ENCODE results near the gene KAT7.

KAT7 gene

GRCh38 chr17:49873926-49874325 lies 85.4 kb downstream of the KAT7 start:
- no peak overlapping the region for H3K4me3 ChIP-seq (ENCODE audit: low read depth, low read length)
- TF ChIP-seq CTCF (IDR thresholded peaks at IDR 0.05; ENCODE audit: control insufficient read depth, extremely low read depth, insufficient read depth), result no peak
- DNase-seq (ENCODE audit: low read depth), result no peak

DNA sequence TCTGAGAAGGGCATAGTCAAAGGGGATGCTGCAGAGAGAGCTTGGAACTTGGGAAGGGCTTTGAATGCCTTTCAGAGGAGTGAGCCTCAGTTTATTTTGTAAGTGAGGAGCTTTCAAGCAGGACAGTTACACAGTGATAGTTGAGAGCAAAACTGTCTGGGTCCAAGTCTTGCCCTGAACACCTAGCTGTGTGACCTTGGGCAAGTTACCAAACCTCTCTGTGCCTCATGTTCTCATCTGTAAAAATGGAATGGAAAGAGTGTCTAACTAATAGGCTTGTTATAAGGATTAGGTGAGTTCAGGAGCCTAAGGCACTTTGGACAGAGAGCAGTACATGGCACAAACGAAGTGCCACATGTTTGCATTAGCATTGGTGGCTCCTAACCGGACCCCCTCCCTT lies 86.4 kb downstream of the KAT7 start:
- DNase-seq (ENCODE audit: low read depth), result no peak
- no peak overlapping the region for H3K4me3 ChIP-seq (ENCODE audit: low read depth, low read length)
- no peak for TF ChIP-seq CTCF (IDR thresholded peaks at IDR 0.05; ENCODE audit: control insufficient read depth, extremely low read depth, insufficient read depth)

- no peak overlapping the region for H3K4me3 ChIP-seq (ENCODE audit: low read depth, low read length)
- no peak for TF ChIP-seq CTCF (IDR thresholded peaks at IDR 0.05; ENCODE audit: control insufficient read depth, extremely low read depth, insufficient read depth)
- no peak for DNase-seq (ENCODE audit: low read depth)
Observed at GRCh38 chr17:49875685-49876084, 87.2 kb downstream of the KAT7 start.

DNA sequence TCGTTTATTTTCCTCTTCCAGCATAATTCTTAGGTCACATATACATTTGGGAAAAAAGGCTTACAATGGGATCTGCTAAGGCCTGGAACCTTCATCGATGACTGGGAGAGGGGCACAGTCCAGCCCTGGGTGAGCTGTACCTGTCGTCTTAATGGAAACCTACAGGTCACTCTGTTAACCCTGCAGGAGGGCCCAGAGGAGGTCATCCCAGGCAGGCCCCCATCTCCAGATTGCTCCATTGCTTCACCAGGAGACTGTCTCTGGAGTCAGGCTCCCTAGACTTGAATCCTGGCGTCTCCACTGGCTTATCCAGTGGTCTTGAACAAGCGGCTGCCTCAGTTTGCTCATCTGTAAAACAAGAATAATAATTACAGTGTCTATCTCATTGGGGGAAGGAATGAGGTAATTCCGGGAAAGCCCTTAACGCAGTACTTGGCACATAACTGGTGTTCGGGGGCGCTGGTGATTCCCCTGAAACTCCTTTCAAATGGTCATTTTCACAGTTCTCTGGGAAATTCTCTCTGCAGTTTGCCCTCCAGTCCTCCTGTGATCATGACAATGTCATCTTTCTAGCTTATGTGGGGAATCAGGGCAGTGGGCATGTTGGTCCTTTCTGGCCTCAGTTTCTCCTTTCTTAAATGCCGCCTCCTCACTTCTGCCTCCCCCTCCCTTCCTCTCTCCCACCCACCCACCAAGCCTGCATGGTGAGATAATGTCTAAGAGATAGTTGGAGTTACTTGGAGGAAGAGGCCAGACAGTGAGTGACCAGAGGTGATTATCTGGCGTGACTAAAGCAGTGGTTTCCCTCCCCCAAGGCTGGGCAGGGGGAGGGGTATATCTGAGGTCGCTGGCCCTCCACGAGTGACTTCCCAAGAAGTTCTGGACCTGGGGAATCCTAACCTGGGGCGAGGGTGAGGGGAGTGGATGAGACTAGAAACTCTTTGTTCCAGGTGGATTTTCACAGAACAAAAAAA lies 90.7 kb downstream of the KAT7 start:
- no peak overlapping the region for H3K4me3 ChIP-seq (ENCODE audit: low read depth, low read length)
- DNase-seq (ENCODE audit: low read depth), result no peak
- no peak for TF ChIP-seq CTCF (IDR thresholded peaks at IDR 0.05; ENCODE audit: control insufficient read depth, extremely low read depth, insufficient read depth)

DNA sequence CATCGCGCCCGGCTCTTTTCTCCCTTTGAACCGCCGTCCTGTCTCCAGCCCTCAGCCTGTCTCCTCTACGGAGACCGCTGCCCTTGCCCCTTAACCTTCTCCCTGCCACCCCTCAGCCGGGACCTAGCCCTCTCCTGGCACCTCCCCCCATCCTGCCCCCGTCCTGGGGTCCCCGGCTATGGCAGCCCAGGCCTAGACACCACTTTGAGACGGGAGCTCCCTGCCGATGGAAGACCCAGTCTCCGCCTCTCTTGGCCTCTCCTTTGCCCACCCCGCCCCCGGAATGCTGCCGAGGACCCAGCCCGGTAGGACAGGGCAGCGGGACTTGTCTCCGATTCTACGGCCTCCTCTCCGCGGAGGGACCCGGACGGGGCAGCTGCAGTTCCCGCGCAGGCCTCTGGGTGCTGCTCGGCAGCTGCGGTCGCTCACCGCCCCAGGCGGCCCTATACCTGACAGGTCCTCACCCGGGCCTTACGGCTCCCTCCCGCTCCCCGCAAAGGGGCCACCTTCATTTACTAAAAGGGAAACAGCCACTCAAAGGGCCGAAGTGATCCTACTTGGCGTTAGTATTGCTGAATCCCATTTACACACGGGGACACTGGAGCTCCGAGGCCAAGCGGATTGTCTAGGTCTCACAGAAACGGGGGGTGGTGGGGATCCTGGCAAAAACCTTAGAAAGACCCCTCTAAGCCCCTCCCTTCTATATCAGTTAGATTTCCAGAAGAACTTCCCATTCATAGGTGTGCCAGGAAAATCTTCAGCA lies 92.0 kb downstream of the KAT7 start:
- H3K4me3 ChIP-seq (ENCODE audit: low read depth, low read length), result no peak overlapping the region
- DNase-seq (ENCODE audit: low read depth), result no peak
- TF ChIP-seq CTCF (IDR thresholded peaks at IDR 0.05; ENCODE audit: control insufficient read depth, extremely low read depth, insufficient read depth), result peak; percentile 90

- no peak for TF ChIP-seq CTCF (IDR thresholded peaks at IDR 0.05; ENCODE audit: control insufficient read depth, extremely low read depth, insufficient read depth)
- no peak overlapping the region for H3K4me3 ChIP-seq (ENCODE audit: low read depth, low read length)
- no peak for DNase-seq (ENCODE audit: low read depth)
Observed at GRCh38 chr17:49881054-49881402, 92.5 kb downstream of the KAT7 start.
